Measurements from ENCODE around the gene GM2A. TPM values are rescaled to one million over a fixed set of nuclear protein-coding genes. Genes with fewer than 3 reads are reported as not detected.

The GM2A gene
- total and polyA plus RNA-seq, 2 of the 13 experiments (the other 11 are each of a cell fraction or from before 2014, with no cell fraction given): 14.6 to 29.6 TPM

GRCh38 chr5:151223447-151224264 lies 29.3 kb upstream of the GM2A start, which contains the start of gene CCDC69 (continued):
- 0 out of 2 replicates have a peak, but pooled peaks have one; percentile 59 for TF ChIP-seq ZMAT3 (CRISPR knock-in tag; conservative IDR thresholded peaks at IDR 0.05)
- TF ChIP-seq LRRFIP1 (CRISPR knock-in tag; conservative IDR thresholded peaks at IDR 0.05): no peak
- TF ChIP-seq MYPOP (CRISPR knock-in tag; IDR thresholded peaks at IDR 0.05): 0 out of 2 replicates have a peak, but pooled peaks have one; percentile 26
- no peak for TF ChIP-seq SP140L (CRISPR knock-in tag; IDR thresholded peaks at IDR 0.05; ENCODE audit: borderline replicate concordance)
- peak; percentile 48; the same call in 1 of the 2 replicates for TF ChIP-seq ZNF574 (CRISPR knock-in tag; IDR thresholded peaks at IDR 0.05)
- TF ChIP-seq KDM1A (CRISPR knock-in tag; IDR thresholded peaks at IDR 0.05): peak; percentile 81
- no peak for TF ChIP-seq ZNF770 (CRISPR knock-in tag; IDR thresholded peaks at IDR 0.05)
- no peak for TF ChIP-seq BCL6 (CRISPR knock-in tag; IDR thresholded peaks at IDR 0.05)
- TF ChIP-seq CBX5 (CRISPR knock-in tag; IDR thresholded peaks at IDR 0.05; ENCODE audit: borderline replicate concordance): no peak; the same call in 1 of the 2 replicates
- TF ChIP-seq KDM5A (IDR thresholded peaks at IDR 0.05; ENCODE audit: borderline replicate concordance, low read length): no peak; the same call in 1 of the 2 replicates
- no peak for TF ChIP-seq ZNF562 (CRISPR knock-in tag; IDR thresholded peaks at IDR 0.05; ENCODE audit: borderline replicate concordance)
- no peak for TF ChIP-seq LCORL (IDR thresholded peaks at IDR 0.05)
- TF ChIP-seq LCORL (CRISPR knock-in tag; IDR thresholded peaks at IDR 0.05): peak; percentile 70
- TF ChIP-seq CENPX (CRISPR knock-in tag; IDR thresholded peaks at IDR 0.05): no peak
- TF ChIP-seq CBX2 (IDR thresholded peaks at IDR 0.05; ENCODE audit: low read depth, low read length): no peak
- no peak for TF ChIP-seq CBX2 (CRISPR knock-in tag; IDR thresholded peaks at IDR 0.05; ENCODE audit: low read depth)
- TF ChIP-seq ASH2L (IDR thresholded peaks at IDR 0.05; ENCODE audit: insufficient read length, low read depth, low read length): peak; percentile 57
